Adrenal gland (tissue), 5 donors: ENCODE measurements around the gene MS4A6E.

Source experiments
- CTCF ChIP-seq, 6 experiments: fragments of 450-650 bp in 4 of 6; fragments of 200-600 bp in 2 of 6; sonication (generic) in 1 of 6; IDR thresholded peaks; 1 replicate in 5 of 6; 2 replicates in 1 of 6; pipeline versions ENCODE4 v1.5.1 to v1.8.0; 2016 to 2021; ENCODE audit warnings: antibody characterized with exemption in 6 of 6, mild to moderate bottlenecking in 2 of 6, moderate library complexity in 1 of 6
- POLR2A ChIP-seq, 2 donors: fragments of 450-650 bp; IDR thresholded peaks; one replicate each; pipeline ENCODE4 v1.6.1; 2017; ENCODE audit warnings: antibody characterized with exemption in 2 of 2, mild to moderate bottlenecking in 2 of 2, moderate library complexity in 1 of 2
- donor health status: DM: no; HTN: no; CAD: no.

GRCh38 chr11:60338053-60338452 is 11.0 kb downstream of the MS4A6E start:
- TF ChIP-seq CTCF (IDR thresholded peaks at IDR 0.05) (no peak), POLR2A (IDR thresholded peaks at IDR 0.05) (no peak)
